GM21360 (cell line): ENCODE results near the gene CLEC2A.
"Not testable (repeated sequence)": the region's sequence is repeated elsewhere in the genome, so short reads cannot be mapped to it uniquely, and the experiment has no call there.

Experiments
- ATAC-seq: cut with Tn5 transposase; IDR thresholded peaks from one replicate; pipeline ENCODE4 v1.9.1; 2021; ENCODE audit warnings: mild to moderate bottlenecking, moderate library complexity; ENCODE audit not compliant: unreplicated experiment

The CLEC2A gene

DNA sequence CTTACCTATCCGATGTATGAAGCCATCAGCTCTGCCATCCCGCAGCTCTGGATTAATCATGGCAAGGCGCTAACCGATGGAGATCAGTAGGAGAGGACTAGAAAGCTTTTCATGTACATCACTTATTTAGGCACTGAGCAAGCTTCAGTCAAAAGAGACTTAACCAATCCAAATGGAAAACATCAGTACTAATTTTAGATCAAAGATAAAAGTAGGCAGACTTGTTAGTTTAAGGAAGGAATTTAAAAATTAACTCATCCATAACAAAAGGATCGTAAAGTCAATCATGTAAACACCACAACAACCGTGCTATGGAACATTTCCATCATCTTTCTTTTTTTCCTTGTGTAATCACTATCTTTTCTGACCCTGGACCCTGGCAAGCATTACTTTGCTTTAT, at the start of gene CLEC2A:
TSS of gene CLEC2A (minus strand) at position 101 of the 400 bp plus-strand sequence. CDS start at position 60, 41 bp downstream.
- ATAC-seq, result no peak

DNA sequence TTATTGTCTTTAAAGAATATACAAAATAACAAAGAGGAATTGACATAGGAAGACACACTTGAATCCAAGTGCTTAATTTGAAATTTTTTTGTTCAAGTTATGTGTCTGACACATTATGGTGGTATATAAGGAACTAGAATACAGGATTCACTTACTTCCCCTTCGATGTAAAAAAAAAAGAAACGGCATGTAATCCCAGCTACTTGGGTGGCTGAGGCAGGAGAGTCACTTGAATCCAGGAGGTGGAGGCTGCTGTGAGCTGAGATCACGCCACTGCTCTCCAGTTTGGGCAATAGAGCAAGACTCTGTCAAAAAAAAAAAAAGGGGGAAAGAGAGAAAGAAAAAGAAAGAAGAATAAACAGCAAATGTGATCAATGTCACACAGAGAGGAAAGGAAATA, 48.0 kb upstream of the CLEC2A start:
- no peak for ATAC-seq

- ATAC-seq, result no peak
These were observed 45.7 kb upstream of the CLEC2A start for GRCh38 chr12:9977916-9978315.

- not testable (repeated sequence) for ATAC-seq
These were observed 44.5 kb upstream of the CLEC2A start for GRCh38 chr12:9976626-9977025.

GRCh38 chr12:9975614-9976013, 43.4 kb upstream of the CLEC2A start:
- ATAC-seq, result no peak

- ATAC-seq, result not testable (repeated sequence)
These were observed 42.6 kb upstream of the CLEC2A start for GRCh38 chr12:9974731-9975130.

DNA sequence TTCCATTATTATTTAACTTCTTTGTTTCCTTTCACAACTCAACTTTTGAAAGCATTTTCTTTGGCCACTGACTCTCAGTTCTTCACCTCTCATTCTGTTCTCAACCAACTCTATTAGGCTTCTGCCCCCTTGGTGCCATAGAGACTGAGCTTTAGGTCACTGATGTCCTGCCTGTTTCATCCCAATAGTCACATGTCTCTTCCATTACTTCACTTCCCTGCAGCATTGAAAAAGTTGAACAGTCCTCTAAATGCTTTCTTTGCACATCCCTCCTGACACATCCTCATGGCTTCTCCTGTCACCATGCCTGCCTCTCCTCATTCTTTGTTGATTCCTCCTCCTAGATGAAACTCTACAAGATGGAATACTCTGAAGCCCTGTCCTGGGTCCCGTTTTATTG, 41.8 kb upstream of the CLEC2A start:
- no peak for ATAC-seq

DNA sequence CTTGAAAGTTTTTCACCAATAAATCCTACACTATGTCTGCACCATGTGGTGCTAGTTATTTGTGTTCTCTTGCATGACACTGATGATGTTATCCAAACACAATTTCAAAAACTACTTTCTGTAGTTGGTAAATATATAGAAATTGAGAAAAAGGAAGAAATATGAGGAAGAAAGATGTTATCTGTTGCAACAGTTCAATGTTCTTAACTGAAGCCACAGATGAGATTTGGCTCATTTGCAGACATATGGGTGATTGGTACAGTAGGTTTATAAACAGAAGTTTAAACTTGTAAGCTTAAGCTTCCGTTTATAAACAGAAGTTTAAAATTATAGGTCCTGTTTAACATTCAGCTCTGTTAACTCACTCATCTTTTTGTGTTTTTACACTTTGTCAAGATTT, 39.0 kb upstream of the CLEC2A start, which contains the start of gene CLEC12A:
TSS of gene CLEC12A (plus strand) at position 229 of the 400 bp plus-strand sequence. CDS start 188 bp downstream, outside the sequence.
- ATAC-seq, result no peak

DNA sequence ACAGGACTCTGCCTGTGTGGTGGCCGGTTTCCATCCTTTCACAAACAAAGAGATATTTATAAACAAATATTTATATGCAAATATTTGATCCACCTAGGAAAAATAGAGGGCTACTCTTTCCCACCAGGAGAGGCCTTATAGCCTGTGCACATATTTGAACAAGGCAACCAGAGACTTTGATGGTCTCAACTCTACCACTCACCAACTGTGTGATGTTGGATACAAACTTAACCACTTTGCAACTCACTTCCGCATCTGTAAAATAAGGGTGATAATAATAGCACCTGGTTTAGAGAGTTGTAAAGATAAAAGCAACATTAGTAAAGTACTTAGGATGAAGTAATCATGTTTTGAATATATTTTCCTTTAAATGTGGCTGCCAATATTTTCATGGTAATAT, 37.5 kb upstream of the CLEC2A start:
- ATAC-seq, result no peak

DNA sequence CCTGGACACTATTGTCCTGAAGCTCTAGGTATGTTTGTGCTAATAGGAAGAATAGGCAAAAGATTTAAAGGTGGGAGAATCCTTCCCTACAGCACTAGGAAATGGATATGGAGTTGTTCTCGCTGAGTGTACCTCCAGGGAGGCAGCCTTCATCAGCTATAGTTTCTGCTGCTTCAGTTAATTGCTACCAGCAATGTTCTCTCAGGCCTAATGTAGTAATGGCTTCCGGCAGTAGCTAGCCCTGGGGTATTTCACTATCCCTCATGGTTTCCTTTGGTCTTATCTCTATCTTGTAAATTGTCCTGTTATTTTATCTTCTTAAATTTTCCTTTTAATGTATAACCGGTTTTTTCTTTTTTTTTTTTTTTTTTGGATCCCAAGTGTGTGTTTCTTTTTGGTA, 29.7 kb upstream of the CLEC2A start:
- no peak for ATAC-seq

DNA sequence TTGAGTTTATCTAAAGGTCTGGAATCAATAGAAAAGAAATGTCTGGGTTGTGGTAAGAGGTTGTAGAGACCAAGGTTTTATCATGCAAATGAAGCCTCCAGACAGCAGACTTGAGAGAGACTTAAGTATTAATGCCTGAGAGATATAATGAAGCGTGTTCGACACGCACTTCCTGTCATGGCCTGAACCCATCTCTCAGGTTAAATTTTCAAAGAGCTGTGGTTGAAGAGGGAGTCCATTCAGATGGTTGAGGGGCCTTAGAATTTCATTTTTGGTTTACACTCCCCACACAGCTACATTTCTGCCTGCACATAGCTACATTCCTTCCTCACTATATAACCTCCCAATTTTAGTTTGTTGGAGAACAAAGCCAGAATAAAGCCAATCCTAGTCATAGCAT, 28.9 kb upstream of the CLEC2A start:
- ATAC-seq, result no peak

- no peak for ATAC-seq
These were observed 28.4 kb upstream of the CLEC2A start for GRCh38 chr12:9960590-9960989.

DNA sequence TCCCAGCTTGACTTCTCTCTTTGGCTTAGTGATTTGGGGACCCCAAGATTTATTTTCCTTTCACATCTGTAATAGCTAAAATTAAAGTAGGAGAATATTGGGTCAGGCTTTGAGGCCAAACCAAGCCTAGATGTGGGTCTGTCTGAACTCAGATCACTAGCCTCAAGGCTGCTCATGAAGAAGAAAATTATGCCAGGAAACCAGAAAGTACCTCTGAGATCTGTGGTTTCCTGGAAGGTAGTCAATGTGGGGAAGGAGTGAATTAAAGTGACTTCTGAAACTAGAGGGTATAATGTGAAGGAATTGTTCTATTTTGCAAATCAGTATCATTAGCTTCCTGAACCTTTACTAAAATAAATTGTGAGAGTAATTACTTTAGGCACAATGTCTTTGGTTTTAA, 25.7 kb upstream of the CLEC2A start:
- no peak for ATAC-seq

DNA sequence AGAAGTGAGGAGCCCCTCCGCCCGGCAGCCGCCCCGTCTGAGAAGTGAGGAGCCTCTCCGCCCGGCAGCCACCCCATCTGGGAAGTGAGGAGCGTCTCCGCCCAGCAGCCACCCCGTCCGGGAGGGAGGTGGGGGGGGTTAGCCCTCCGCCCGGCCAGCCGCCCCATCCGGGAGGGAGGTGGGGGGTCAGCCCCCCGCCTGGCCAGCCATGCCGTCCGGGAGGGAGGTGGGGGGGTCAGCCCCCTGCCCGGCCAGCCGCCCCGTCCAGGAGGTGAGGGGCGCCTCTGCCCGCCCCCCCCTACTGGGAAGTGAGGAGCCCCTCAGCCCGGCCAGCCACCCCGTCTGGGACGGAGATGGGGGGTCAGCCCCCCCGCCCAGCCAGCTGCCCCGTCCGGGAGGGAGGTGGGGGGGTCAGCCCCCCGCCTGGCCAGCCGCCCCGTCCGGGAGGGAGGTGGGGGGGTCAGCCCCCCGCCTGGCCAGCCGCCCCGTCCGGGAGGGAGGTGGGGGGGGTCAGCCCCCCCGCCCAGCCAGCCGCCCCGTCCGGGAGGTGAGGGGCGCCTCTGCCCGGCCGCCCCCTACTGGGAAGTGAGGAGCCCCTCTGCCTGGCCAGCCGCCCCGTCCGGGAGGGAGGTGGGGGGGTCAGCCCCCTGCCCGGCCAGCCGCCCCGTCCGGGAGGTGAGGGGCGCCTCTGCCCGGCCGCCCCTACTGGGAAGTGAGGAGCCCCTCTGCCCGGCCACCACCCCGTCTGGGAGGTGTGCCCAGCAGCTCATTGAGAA, 21.0 kb upstream of the CLEC2A start:
- not testable (repeated sequence) for ATAC-seq

GRCh38 chr12:9951026-9951675, 19.0 kb upstream of the CLEC2A start:
- no peak for ATAC-seq

- peak; percentile 95 for ATAC-seq
These were observed 16.6 kb upstream of the CLEC2A start for GRCh38 chr12:9948606-9949296.

DNA sequence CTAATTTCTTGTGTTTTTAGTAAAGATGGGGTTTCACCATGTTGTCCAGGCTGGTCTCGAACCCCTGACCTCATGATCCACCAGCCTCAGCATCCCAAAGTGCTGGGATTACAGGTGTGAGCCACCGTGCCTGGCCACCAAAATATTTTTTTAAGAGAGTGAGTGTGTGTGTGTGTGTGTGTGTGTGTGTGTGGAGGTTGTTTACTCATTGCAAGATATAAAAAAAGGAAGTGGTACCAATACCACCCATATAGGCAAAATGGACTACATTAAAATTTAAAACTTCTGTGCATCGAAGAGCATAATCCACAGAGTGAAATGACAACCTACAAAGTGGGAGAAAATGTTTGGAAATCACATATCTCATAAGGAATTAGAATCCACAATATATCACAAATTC, 15.5 kb upstream of the CLEC2A start:
- no peak for ATAC-seq

GRCh38 chr12:9944391-9944790, 12.2 kb upstream of the CLEC2A start:
- no peak for ATAC-seq

GRCh38 chr12:9943240-9943639, 11.1 kb upstream of the CLEC2A start:
- ATAC-seq, result no peak

DNA sequence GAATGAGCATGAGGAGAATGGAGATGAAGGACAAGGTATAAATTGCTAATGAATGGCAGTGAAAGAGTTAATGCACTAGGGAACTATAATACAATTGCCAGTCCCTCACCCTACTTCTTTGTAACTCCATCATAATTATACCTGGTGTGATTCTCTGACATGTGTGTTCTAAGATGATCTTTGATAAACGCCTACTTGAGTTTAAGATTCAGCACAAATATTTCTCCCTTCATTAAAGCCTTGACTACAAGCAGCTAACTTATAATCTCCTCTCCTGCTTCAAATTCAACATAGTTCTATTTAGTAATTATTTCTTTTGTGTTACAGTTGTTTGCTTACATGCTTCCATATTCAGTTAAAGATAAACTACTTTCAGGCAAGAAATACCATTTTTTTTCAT, 9.7 kb upstream of the CLEC2A start:
- ATAC-seq, result no peak

DNA sequence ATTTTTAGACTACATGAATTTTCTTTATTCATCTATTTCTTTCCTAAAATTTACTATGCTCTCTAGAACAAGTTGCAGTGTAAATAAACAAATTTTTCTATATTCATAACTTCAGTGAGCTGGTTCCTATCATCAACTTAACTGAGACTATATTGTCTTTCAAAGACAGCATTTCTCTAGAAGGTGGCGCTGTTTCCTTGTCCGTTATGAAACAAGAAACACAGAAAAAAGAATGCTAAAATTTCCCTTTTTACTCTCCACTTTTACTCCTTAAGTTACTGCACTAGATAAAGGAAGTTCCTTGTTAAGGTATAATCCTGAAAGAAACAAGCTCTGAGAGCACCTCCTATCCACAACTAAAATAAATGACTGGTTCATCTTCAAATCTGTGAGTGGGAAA, 8.2 kb upstream of the CLEC2A start:
- ATAC-seq, result no peak

GRCh38 chr12:9936591-9936990, 4.4 kb upstream of the CLEC2A start:
- ATAC-seq, result no peak
